ENCODE results near the gene COL9A3.

COL9A3 gene

DNA sequence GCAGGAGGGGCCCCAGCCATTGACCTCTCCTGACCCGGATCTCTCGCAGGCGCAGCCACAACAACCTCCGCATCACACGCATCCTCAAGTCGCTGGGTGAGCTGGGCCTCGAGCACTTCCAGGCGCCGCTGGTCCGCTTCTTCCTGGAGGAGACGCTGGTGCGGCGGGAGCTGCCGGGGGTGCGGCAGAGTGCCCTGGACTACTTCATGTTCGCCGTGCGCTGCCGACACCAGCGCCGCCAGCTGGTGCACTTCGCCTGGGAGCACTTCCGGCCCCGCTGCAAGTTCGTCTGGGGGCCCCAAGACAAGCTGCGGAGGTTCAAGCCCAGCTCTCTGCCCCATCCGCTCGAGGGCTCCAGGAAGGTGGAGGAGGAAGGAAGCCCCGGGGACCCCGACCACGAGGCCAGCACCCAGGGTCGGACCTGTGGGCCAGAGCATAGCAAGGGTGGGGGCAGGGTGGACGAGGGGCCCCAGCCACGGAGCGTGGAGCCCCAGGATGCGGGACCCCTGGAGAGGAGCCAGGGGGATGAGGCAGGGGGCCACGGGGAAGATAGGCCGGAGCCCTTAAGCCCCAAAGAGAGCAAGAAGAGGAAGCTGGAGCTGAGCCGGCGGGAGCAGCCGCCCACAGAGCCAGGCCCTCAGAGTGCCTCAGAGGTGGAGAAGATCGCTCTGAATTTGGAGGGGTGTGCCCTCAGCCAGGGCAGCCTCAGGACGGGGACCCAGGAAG lies 4.5 kb upstream of the COL9A3 start:
- no peak overlapping the region for H4K8ac ChIP-seq (ENCODE audit: low read length)
- H2AFZ ChIP-seq (ENCODE audit: low read depth, low read length) = no peak overlapping the region
- no peak overlapping the region for H2BK15ac ChIP-seq (ENCODE audit: low read depth, poor library complexity, severe bottlenecking)
- no peak overlapping the region for H3K4ac ChIP-seq (ENCODE audit: low read depth in 1 of 2, low read length in 2 of 2)
- H2BK5ac ChIP-seq (ENCODE audit: low read depth, low read length, poor library complexity, severe bottlenecking) = no peak overlapping the region
- H3K18ac ChIP-seq (ENCODE audit: low read depth in 1 of 2, low read length in 2 of 2) = no peak overlapping the region
- WGBS = 95% methylated on average over 43 of the region's 43 CpGs
- H3K23ac ChIP-seq (ENCODE audit: low read length in 2 of 2) = no peak overlapping the region
- no peak overlapping the region for H3K27ac ChIP-seq (ENCODE audit: low read length, poor library complexity, severe bottlenecking)
- H3K9me3 ChIP-seq (ENCODE audit: control insufficient read depth, low read length) = no peaks in the 10 kb centered on the region
- H2BK12ac ChIP-seq (ENCODE audit: low read length in 2 of 2) = no peak overlapping the region
- peaks cover 23% of the 10 kb centered on the region for H3K79me1 ChIP-seq (replicated peaks; ENCODE audit: low read length, poor library complexity, severe bottlenecking)
- peaks cover 52 to 69% of the 10 kb centered on the region in 2 experiments for H3K36me3 ChIP-seq (ENCODE audit: control insufficient read depth in 1 of 2, insufficient read depth in 2 of 2, low read depth in 1 of 2, low read length in 2 of 2)
- no peak overlapping the region for H2AK5ac ChIP-seq (ENCODE audit: low read length, severe bottlenecking)
- no peak for DNase-seq
- no peak overlapping the region for H3K4me3 ChIP-seq (ENCODE audit: insufficient read depth in 1 of 2, low read depth in 1 of 2, low read length in 2 of 2)
- no peak overlapping the region for H4K91ac ChIP-seq (ENCODE audit: low read length)
- no peak overlapping the region for H3K14ac ChIP-seq (ENCODE audit: low read length in 2 of 2)
- H2BK120ac ChIP-seq (ENCODE audit: low read depth, low read length) = no peak overlapping the region
- peaks cover 28% of the 10 kb centered on the region for H3K4me1 ChIP-seq (ENCODE audit: control insufficient read depth, insufficient read depth, low read depth, low read length)
- H3K4me2 ChIP-seq (ENCODE audit: low read length, poor library complexity, severe bottlenecking) = no peak overlapping the region
- no peak overlapping the region for H3K9ac ChIP-seq (ENCODE audit: low read length)
- peaks cover 21 to 25% of the 10 kb centered on the region in 2 experiments for H3K27me3 ChIP-seq (ENCODE audit: control insufficient read depth in 1 of 2, insufficient read depth in 1 of 2, low read length in 2 of 2)

DNA sequence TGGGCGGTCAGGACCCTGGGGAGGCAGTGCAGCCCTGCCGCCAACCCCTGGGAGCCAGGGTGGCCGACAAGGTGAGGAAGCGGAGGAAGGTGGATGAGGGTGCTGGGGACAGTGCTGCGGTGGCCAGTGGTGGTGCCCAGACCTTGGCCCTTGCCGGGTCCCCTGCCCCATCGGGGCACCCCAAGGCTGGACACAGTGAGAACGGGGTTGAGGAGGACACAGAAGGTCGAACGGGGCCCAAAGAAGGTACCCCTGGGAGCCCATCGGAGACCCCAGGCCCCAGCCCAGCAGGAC lies 4.0 kb upstream of the COL9A3 start:
- Histone ChIP-seq H2BK15ac (ENCODE audit: low read depth, poor library complexity, severe bottlenecking) (no peak overlapping the region), H3K14ac (ENCODE audit: low read length in 2 of 2) (no peak overlapping the region), H2BK5ac (ENCODE audit: low read depth, low read length, poor library complexity, severe bottlenecking) (no peak overlapping the region), H2BK12ac (ENCODE audit: low read length in 2 of 2) (no peak overlapping the region), H3K79me1 (replicated peaks; ENCODE audit: low read length, poor library complexity, severe bottlenecking) (peaks cover 19% of the 10 kb centered on the region), H3K4me2 (ENCODE audit: low read length, poor library complexity, severe bottlenecking) (no peak overlapping the region), H3K27ac (ENCODE audit: low read length, poor library complexity, severe bottlenecking) (no peak overlapping the region), H4K8ac (ENCODE audit: low read length) (no peak overlapping the region), H3K27me3 (ENCODE audit: control insufficient read depth in 1 of 2, insufficient read depth in 1 of 2, low read length in 2 of 2) (peaks cover 25 to 30% of the 10 kb centered on the region in 2 experiments), H2AFZ (ENCODE audit: low read depth, low read length) (no peak overlapping the region), H2AK5ac (ENCODE audit: low read length, severe bottlenecking) (no peak overlapping the region), H3K36me3 (ENCODE audit: control insufficient read depth in 1 of 2, insufficient read depth in 2 of 2, low read depth in 1 of 2, low read length in 2 of 2) (peaks cover 47 to 64% of the 10 kb centered on the region in 2 experiments), H2BK120ac (ENCODE audit: low read depth, low read length) (no peak overlapping the region), H3K9ac (ENCODE audit: low read length) (no peak overlapping the region), H3K23ac (ENCODE audit: low read length in 2 of 2) (no peak overlapping the region), H3K9me3 (ENCODE audit: control insufficient read depth, low read length) (no peaks in the 10 kb centered on the region), H3K4me3 (ENCODE audit: insufficient read depth in 1 of 2, low read depth in 1 of 2, low read length in 2 of 2) (no peak overlapping the region), H3K4me1 (ENCODE audit: control insufficient read depth, insufficient read depth, low read depth, low read length) (peaks cover 28% of the 10 kb centered on the region), H3K4ac (ENCODE audit: low read depth in 1 of 2, low read length in 2 of 2) (no peak overlapping the region), H3K18ac (ENCODE audit: low read depth in 1 of 2, low read length in 2 of 2) (no peak overlapping the region), H4K91ac (ENCODE audit: low read length) (no peak overlapping the region)
- no peak for DNase-seq
- WGBS = 97% methylated on average over 9 of the region's 11 CpGs

DNA sequence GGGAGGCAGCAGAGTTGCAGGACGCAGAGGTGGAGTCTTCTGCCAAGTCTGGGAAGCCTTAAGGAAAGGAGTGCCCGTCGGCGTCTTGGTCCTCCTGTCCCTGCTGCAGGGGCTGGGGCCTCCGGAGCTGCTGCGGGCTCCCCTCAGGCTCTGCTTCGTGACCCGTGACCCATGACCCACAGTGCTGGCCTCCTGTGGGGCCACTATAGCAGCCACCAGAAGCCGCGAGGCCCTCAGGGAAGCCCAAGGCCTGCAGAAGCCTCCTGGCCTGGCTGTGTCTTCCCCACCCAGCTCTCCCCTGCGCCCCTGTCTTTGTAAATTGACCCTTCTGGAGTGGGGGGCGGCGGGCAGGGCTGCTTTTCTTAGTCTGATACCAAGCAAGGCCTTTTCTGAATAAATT lies 3.3 kb upstream of the COL9A3 start:
- Histone ChIP-seq H2AK5ac (ENCODE audit: low read length, severe bottlenecking) (no peak overlapping the region), H3K4ac (ENCODE audit: low read depth in 1 of 2, low read length in 2 of 2) (no peak overlapping the region), H3K4me3 (ENCODE audit: insufficient read depth in 1 of 2, low read depth in 1 of 2, low read length in 2 of 2) (no peak overlapping the region), H3K27ac (ENCODE audit: low read length, poor library complexity, severe bottlenecking) (no peak overlapping the region), H3K9ac (ENCODE audit: low read length) (no peak overlapping the region), H3K9me3 (ENCODE audit: control insufficient read depth, low read length) (no peaks in the 10 kb centered on the region), H4K8ac (ENCODE audit: low read length) (no peak overlapping the region), H3K14ac (ENCODE audit: low read length in 2 of 2) (no peak overlapping the region), H2AFZ (ENCODE audit: low read depth, low read length) (no peak overlapping the region), H4K91ac (ENCODE audit: low read length) (no peak overlapping the region), H2BK12ac (ENCODE audit: low read length in 2 of 2) (no peak overlapping the region), H2BK5ac (ENCODE audit: low read depth, low read length, poor library complexity, severe bottlenecking) (no peak overlapping the region), H3K4me2 (ENCODE audit: low read length, poor library complexity, severe bottlenecking) (no peak overlapping the region), H3K36me3 (ENCODE audit: control insufficient read depth in 1 of 2, insufficient read depth in 2 of 2, low read depth in 1 of 2, low read length in 2 of 2) (peaks cover 39 to 59% of the 10 kb centered on the region in 2 experiments), H3K4me1 (ENCODE audit: control insufficient read depth, insufficient read depth, low read depth, low read length) (peaks cover 36% of the 10 kb centered on the region), H2BK15ac (ENCODE audit: low read depth, poor library complexity, severe bottlenecking) (no peak overlapping the region), H3K79me1 (replicated peaks; ENCODE audit: low read length, poor library complexity, severe bottlenecking) (peaks cover 16% of the 10 kb centered on the region), H3K18ac (ENCODE audit: low read depth in 1 of 2, low read length in 2 of 2) (no peak overlapping the region), H3K23ac (ENCODE audit: low read length in 2 of 2) (no peak overlapping the region), H2BK120ac (ENCODE audit: low read depth, low read length) (no peak overlapping the region), H3K27me3 (ENCODE audit: control insufficient read depth in 1 of 2, insufficient read depth in 1 of 2, low read length in 2 of 2) (peaks cover 25 to 36% of the 10 kb centered on the region in 2 experiments)
- WGBS = 85% methylated on average over 11 of the region's 13 CpGs
- DNase-seq = no peak

DNA sequence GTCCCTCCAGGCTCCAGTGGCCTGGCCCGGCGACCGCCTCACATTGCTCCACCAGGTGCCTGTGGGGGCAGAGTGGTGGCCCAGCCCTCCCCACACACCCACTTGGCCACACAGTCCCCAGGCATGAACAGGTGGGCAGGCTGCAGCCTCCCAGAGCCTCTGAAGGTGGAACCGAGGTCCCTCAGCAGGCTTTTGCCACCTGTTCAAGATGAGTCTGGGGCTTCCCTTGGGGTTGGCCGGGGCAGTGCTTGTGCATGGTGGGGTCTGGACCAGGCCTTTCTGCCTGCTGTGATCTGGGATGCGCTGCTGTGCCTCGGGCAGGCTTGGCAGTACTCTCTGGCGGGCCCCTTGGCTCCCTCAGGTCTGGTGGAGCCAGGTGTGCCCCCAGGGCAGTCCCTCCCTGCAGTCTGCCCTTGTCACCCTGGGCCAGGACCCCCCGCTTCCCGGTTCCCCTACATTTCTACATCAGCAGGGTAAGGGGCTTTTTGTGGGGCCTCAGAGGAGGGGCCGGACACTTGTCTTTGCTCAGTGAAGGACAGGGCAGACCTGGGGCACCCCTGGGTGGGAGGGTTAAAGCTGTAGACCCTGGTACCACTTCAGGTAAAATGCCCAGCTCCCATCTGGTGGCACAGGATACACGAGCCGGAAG lies 2.7 kb upstream of the COL9A3 start:
- Histone ChIP-seq H3K14ac (ENCODE audit: low read length in 2 of 2) (no peak overlapping the region), H3K36me3 (ENCODE audit: control insufficient read depth in 1 of 2, insufficient read depth in 2 of 2, low read depth in 1 of 2, low read length in 2 of 2) (peaks cover 35 to 55% of the 10 kb centered on the region in 2 experiments), H3K23ac (ENCODE audit: low read length in 2 of 2) (no peak overlapping the region), H2AFZ (ENCODE audit: low read depth, low read length) (no peak overlapping the region), H4K8ac (ENCODE audit: low read length) (no peak overlapping the region), H2BK15ac (ENCODE audit: low read depth, poor library complexity, severe bottlenecking) (no peak overlapping the region), H3K27me3 (ENCODE audit: control insufficient read depth in 1 of 2, insufficient read depth in 1 of 2, low read length in 2 of 2) (peaks cover 25 to 36% of the 10 kb centered on the region in 2 experiments), H3K79me1 (replicated peaks; ENCODE audit: low read length, poor library complexity, severe bottlenecking) (peaks cover 13% of the 10 kb centered on the region), H3K4me1 (ENCODE audit: control insufficient read depth, insufficient read depth, low read depth, low read length) (peaks cover 42% of the 10 kb centered on the region), H3K4me3 (ENCODE audit: insufficient read depth in 1 of 2, low read depth in 1 of 2, low read length in 2 of 2) (no peak overlapping the region), H2BK12ac (ENCODE audit: low read length in 2 of 2) (no peak overlapping the region), H2BK5ac (ENCODE audit: low read depth, low read length, poor library complexity, severe bottlenecking) (no peak overlapping the region), H3K9ac (ENCODE audit: low read length) (no peak overlapping the region), H3K4me2 (ENCODE audit: low read length, poor library complexity, severe bottlenecking) (no peak overlapping the region), H2AK5ac (ENCODE audit: low read length, severe bottlenecking) (no peak overlapping the region), H3K9me3 (ENCODE audit: control insufficient read depth, low read length) (no peaks in the 10 kb centered on the region), H4K91ac (ENCODE audit: low read length) (no peak overlapping the region), H3K18ac (ENCODE audit: low read depth in 1 of 2, low read length in 2 of 2) (no peak overlapping the region), H3K4ac (ENCODE audit: low read depth in 1 of 2, low read length in 2 of 2) (no peak overlapping the region), H3K27ac (ENCODE audit: low read length, poor library complexity, severe bottlenecking) (no peak overlapping the region), H2BK120ac (ENCODE audit: low read depth, low read length) (no peak overlapping the region)
- DNase-seq = no peak
- 91% methylated on average over 10 of the region's 13 CpGs for WGBS

Data from mesenchymal stem cell (in vitro differentiated cells and primary cell).